PC-3 (cell line): ENCODE data around the gene TTC33. TPM values are rescaled to one million over a fixed set of nuclear protein-coding genes. Genes with fewer than 3 reads are reported as not detected.
A peak's percentile ranks its signal among the peaks of the same experiment; 100 is the strongest.

Experiments used
- ATAC-seq: fragments of 200-7000 bp; cut with Tn5 transposase; 2 replicates; pipeline ENCODE4 v1.9.1; 2020; ENCODE audit warnings: mild to moderate bottlenecking, moderate library complexity
- BruUV-seq: library from RNA; stranded (reverse); fragments of 400-500 nt; replicated peaks from 2 replicates; lab custom pipeline; 2021; lab: Mats Ljungman, UMichigan
- CTCF ChIA-PET: fragments of 300-600 bp; sonication (Branson Sonifier 250); formaldehyde crosslinking; loops from one replicate; lab custom pipeline; 2022; ENCODE audit warnings: antibody characterized with exemption; lab: Charles Lee
- POLR2A ChIA-PET: fragments of 300-600 bp; sonication (Branson Sonifier 250); formaldehyde crosslinking; loops from one replicate; lab custom pipeline; 2022; ENCODE audit warnings: antibody characterized with exemption; ENCODE audit not compliant: unreplicated experiment; lab: Charles Lee
- DNase-seq: peaks from one replicate; pipeline ENCODE4 v3.0.0-alpha.2; 2015
- H2AFZ ChIP-seq: fragments of 300-600 bp; sonication (generic); 2 replicates; pipeline ENCODE4 v1.6.0; 2016; ENCODE audit warnings: antibody characterized with exemption, low read length
- H3F3A ChIP-seq: fragments of 300-600 bp; sonication (generic); one replicate; pipeline ENCODE4 v1.6.0; 2017; ENCODE audit warnings: antibody characterized with exemption, low read length, control low read depth, mild to moderate bottlenecking; ENCODE audit not compliant: unreplicated experiment
- H3K27ac ChIP-seq: fragments of 300-600 bp; sonication (generic); 2 replicates; pipeline ENCODE4 v1.5.1; 2016; ENCODE audit warnings: mild to moderate bottlenecking, low read length
- H3K27me3 ChIP-seq: fragments of 300-600 bp; sonication (generic); 2 replicates; pipeline ENCODE4 v1.6.1; 2016; ENCODE audit warnings: low read length, mixed read lengths
- H3K36me3 ChIP-seq: fragments of 300-600 bp; sonication (generic); 2 replicates; pipeline ENCODE4 v1.6.1; 2016; ENCODE audit warnings: low read depth, mixed run types, low read length, mixed read lengths
- H3K4me1 ChIP-seq: fragments of 300-600 bp; sonication (generic); 2 replicates; pipeline ENCODE4 v1.5.1; 2016; ENCODE audit warnings: low read length; ENCODE audit not compliant: insufficient read depth
- H3K4me2 ChIP-seq: fragments of 300-600 bp; sonication (generic); 2 replicates; pipeline ENCODE4 v1.6.0; 2016; ENCODE audit warnings: low read length
- H3K4me3 ChIP-seq: fragments of 300-600 bp; sonication (generic); 2 replicates; pipeline ENCODE4 v1.5.1; 2016; ENCODE audit warnings: mild to moderate bottlenecking, low read length, mixed read lengths
- H3K79me2 ChIP-seq: fragments of 300-600 bp; sonication (generic); 2 replicates; pipeline ENCODE4 v1.6.1; 2017; ENCODE audit warnings: low read length, mixed read lengths
- H3K9ac ChIP-seq: fragments of 300-600 bp; sonication (generic); 2 replicates; pipeline ENCODE4 v1.6.0; 2016; ENCODE audit warnings: mild to moderate bottlenecking, low read length
- H3K9me2 ChIP-seq: fragments of 300-600 bp; sonication (generic); replicated peaks from 2 replicates; pipeline ENCODE4 v1.6.1; 2016; ENCODE audit warnings: mixed run types, low read length, mixed read lengths
- H3K9me3 ChIP-seq: fragments of 300-600 bp; sonication (generic); 2 replicates; pipeline ENCODE4 v1.6.1; 2016; ENCODE audit warnings: low read length, mixed read lengths
- H4K20me1 ChIP-seq: fragments of 300-600 bp; sonication (generic); 2 replicates; pipeline ENCODE4 v1.6.1; 2016; ENCODE audit warnings: low read length, mixed read lengths
- CTCF ChIP-seq: fragments of 300-600 bp; sonication (generic); conservative IDR thresholded peaks from 2 replicates; pipeline ENCODE4 v1.5.1; 2017; ENCODE audit warnings: antibody characterized with exemption, low read depth, mild to moderate bottlenecking, low read length
- EZH2 ChIP-seq: fragments of 300-600 bp; sonication (generic); IDR thresholded peaks from one replicate; pipeline ENCODE4 v1.6.1; 2017; ENCODE audit warnings: antibody characterized with exemption, mild to moderate bottlenecking, low read length; ENCODE audit not compliant: unreplicated experiment
- EZH2phosphoT487 ChIP-seq: fragments of 300-600 bp; sonication (generic); IDR thresholded peaks from 2 replicates; pipeline ENCODE4 v1.6.1; 2018; ENCODE audit warnings: mild to moderate bottlenecking, antibody characterized with exemption, low read length, borderline replicate concordance
- intact Hi-C: fragments of 100-400 bp; cut with micrococcal nuclease; formaldehyde crosslinking; loops from 2 replicates; pipeline ENCODE4 v1.9.0; 2023
- total RNA-seq: library from RNA; depleted of rRNA; stranded (reverse); fragments of >200 nt; gene quantifications from 2 replicates; pipeline ENCODE4 v1.2.3, GENCODE V29; 2014

Gene TTC33
- total RNA-seq, 1 experiment from 2014 or later: 9.0 TPM

GRCh38 chr5:40780199-40780598, 24.4 kb upstream of the TTC33 start:
- no peak for ATAC-seq
- intact Hi-C loops: no loop called here
- no peaks in the 10 kb centered on the region for H3K9me3 ChIP-seq
- TF ChIP-seq EZH2 (no peak), CTCF (no peak), EZH2phosphoT487 (no peak)
- no peaks in the 10 kb centered on the region for H3K9me2 ChIP-seq
- H3K27ac ChIP-seq: no peak overlapping the region
- peaks cover 10% of the 10 kb centered on the region for H3F3A ChIP-seq
- H3K4me2 ChIP-seq: no peak overlapping the region
- H3K4me3 ChIP-seq: no peak overlapping the region
- peaks cover 78% of the 10 kb centered on the region for H3K79me2 ChIP-seq
- H3K27me3 ChIP-seq: no peaks in the 10 kb centered on the region
- BruUV-seq: no TSS peak
- ChIA-PET CTCF (no interaction called here), POLR2A (no interaction called here)
- no peak overlapping the region for H3K9ac ChIP-seq
- peak; percentile 45 for DNase-seq
- peaks cover 29% of the 10 kb centered on the region for H3K4me1 ChIP-seq
- H2AFZ ChIP-seq: no peak overlapping the region
- peaks cover 9% of the 10 kb centered on the region; the same call in 1 of the 2 replicates for H3K36me3 ChIP-seq
- peaks cover 47% of the 10 kb centered on the region for H4K20me1 ChIP-seq

GRCh38 chr5:40779561-40779960, 23.8 kb upstream of the TTC33 start:
- H3K4me2 ChIP-seq: no peak overlapping the region
- H4K20me1 ChIP-seq: peaks cover 45% of the 10 kb centered on the region
- intact Hi-C loops: no loop called here
- TF ChIP-seq CTCF: no peak
- no TSS peak for BruUV-seq
- ATAC-seq (no peak), DNase-seq (no peak)
- H3K27ac ChIP-seq: no peak overlapping the region
- H3K79me2 ChIP-seq: peaks cover 72% of the 10 kb centered on the region
- H3K4me1 ChIP-seq: peaks cover 33% of the 10 kb centered on the region
- peaks cover 15% of the 10 kb centered on the region for H3F3A ChIP-seq
- H3K9me3 ChIP-seq: no peaks in the 10 kb centered on the region
- ChIA-PET POLR2A (no interaction called here), CTCF (no interaction called here)
- no peak overlapping the region for H3K4me3 ChIP-seq
- no peaks in the 10 kb centered on the region for H3K27me3 ChIP-seq
- H2AFZ ChIP-seq: no peak overlapping the region
- H3K36me3 ChIP-seq: peaks cover 12% of the 10 kb centered on the region; the same call in 1 of the 2 replicates
- no peaks in the 10 kb centered on the region for H3K9me2 ChIP-seq
- H3K9ac ChIP-seq: no peak overlapping the region

- POLR2A ChIA-PET: no interaction called here
- H3K4me1 ChIP-seq: peaks cover 32% of the 10 kb centered on the region
- TF ChIP-seq EZH2 (no peak), EZH2phosphoT487 (no peak), CTCF (no peak)
- peaks cover 15% of the 10 kb centered on the region for H3F3A ChIP-seq
- no peak overlapping the region for H3K4me2 ChIP-seq
- no peak overlapping the region for H2AFZ ChIP-seq
- H3K27ac ChIP-seq: no peak overlapping the region
- no peak for DNase-seq
- H3K9me2 ChIP-seq: no peaks in the 10 kb centered on the region
- CTCF ChIA-PET: interaction anchor here (0.6 kb wide), 1 partner anchor 20 kb away, joined by 3 read pairs; the partner anchor contains the start of gene PRKAA1
- ATAC-seq: no peak
- H3K4me3 ChIP-seq: no peak overlapping the region
- no peaks in the 10 kb centered on the region for H3K9me3 ChIP-seq
- BruUV-seq: no TSS peak
- H4K20me1 ChIP-seq: peaks cover 35% of the 10 kb centered on the region; the same call in 1 of the 2 replicates
- H3K27me3 ChIP-seq: no peaks in the 10 kb centered on the region
- intact Hi-C loops: no loop called here
- H3K79me2 ChIP-seq: peaks cover 58% of the 10 kb centered on the region
- peaks cover 26% of the 10 kb centered on the region for H3K36me3 ChIP-seq
- H3K9ac ChIP-seq: no peak overlapping the region
Measured at GRCh38 chr5:40778133-40778532, 22.4 kb upstream of the TTC33 start.
